Prostate gland (tissue), 2 donors: ENCODE results near the gene TBC1D21. TPM values are rescaled to one million over a fixed set of nuclear protein-coding genes. Genes with fewer than 3 reads are reported as not detected.

Experiments
- DNase-seq: peaks from one replicate; pipeline ENCODE4 v3.0.0-alpha.2; 2019; ENCODE audit warnings: low spot score
- H3K27ac ChIP-seq, 2 donors: fragments of 200-600 bp; sonication (generic); 2 replicates each; pipeline ENCODE4 v1.5.1; 2017 to 2019
- H3K27me3 ChIP-seq: fragments of 200-600 bp; sonication (generic); replicated peaks from 2 replicates; pipeline ENCODE4 v1.5.1; 2019; ENCODE audit not compliant: insufficient read depth
- H3K36me3 ChIP-seq, 2 donors: fragments of 200-600 bp; sonication (generic); 1 replicate in 1 of 2; 2 replicates in 1 of 2; pipeline versions ENCODE4 v1.5.1 to v1.8.1; 2017 to 2019
- H3K4me1 ChIP-seq: fragments of 200-600 bp; sonication (generic); replicated peaks from 2 replicates; pipeline ENCODE4 v1.5.1; 2019
- H3K4me3 ChIP-seq, 2 donors: fragments of 200-600 bp; sonication (generic); 2 replicates each; pipeline ENCODE4 v1.5.1; 2017 to 2019
- H3K9me3 ChIP-seq: fragments of 200-600 bp; sonication (generic); 2 replicates; pipeline ENCODE4 v1.5.1; 2017
- POLR2A ChIP-seq: fragments of 450-650 bp; IDR thresholded peaks from one replicate; pipeline ENCODE4 v1.6.1; 2016; ENCODE audit warnings: antibody characterized with exemption, mild to moderate bottlenecking
- POLR2AphosphoS5 ChIP-seq: sonication (generic); formaldehyde crosslinking; IDR thresholded peaks from one replicate; pipeline ENCODE4 v1.6.1; 2017; ENCODE audit warnings: antibody characterized with exemption
- WGBS: methylation state at CpG from one replicate; pipeline ENCODE4 v1.1.5; 2018; 5-methylcytosine and 5-hydroxymethylcytosine counted together
- intact Hi-C: fragments of 100-400 bp; cut with DNase I; formaldehyde crosslinking; loops from one replicate; pipeline ENCODE4 v1.14.2; 2022
- total RNA-seq, 2 donors: library from RNA; depleted of rRNA; stranded (reverse); fragments of >200 nt; gene quantifications; one replicate each; pipeline ENCODE4 v1.1.0, GENCODE V29; 2016
- TF ChIP-seq, protein P1 (sequence below), 4 experiments: fragments of 200-600 bp in 2 of 4; fragments of 450-650 bp in 2 of 4; sonication (generic) in 2 of 4; IDR thresholded peaks; 1 replicate in 3 of 4; 2 replicates in 1 of 4; pipeline ENCODE4 v1.5.1; 2016 to 2019; ENCODE audit warnings: antibody characterized with exemption in 4 of 4, mild to moderate bottlenecking in 2 of 4, moderate library complexity in 2 of 4

TBC1D21 gene
- total RNA-seq, 2 donors from 2014 or later: 1.4 TPM; not detected in 1

DNA sequence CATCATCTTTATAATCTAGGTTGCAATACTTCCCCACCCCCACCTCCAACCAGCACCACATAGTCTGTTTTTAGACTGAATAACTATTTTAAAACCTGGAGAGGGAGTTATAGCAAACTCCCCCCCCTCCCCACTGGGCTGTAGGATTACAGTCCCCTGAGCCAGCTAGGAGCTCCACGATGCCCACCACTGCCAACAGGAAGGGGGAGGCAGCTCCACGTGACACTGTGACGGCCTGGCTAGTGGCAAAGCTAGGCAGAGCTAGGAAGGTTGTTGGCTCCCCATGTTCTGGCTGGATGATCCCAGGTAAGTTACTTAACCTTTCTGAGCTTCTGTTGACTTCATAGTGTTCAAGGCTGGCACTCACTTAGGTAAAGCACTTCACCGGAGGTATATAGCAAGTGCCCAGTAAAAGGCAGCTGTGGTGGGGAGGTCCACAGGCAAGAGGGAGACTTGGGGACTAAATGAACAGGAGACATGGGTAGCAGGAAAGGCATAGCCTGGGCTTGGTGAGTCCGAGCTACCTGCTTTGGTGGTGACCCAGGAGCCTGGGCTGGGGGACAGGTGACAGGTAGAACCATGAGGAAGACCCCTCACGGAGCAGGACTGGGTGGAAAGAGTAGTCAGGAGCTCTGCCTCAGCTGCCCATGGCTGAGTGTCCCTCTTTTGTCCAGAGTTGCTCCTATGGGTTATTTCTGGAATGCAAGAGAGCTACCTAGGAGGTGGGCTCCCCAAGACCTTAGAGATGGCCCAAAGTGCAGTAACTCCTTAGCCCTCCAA lies 4.0 kb upstream of the TBC1D21 start:
- Histone ChIP-seq H3K27me3 (no peaks in the 10 kb centered on the region), H3K4me1 (no peaks in the 10 kb centered on the region), H3K9me3 (no peaks in the 10 kb centered on the region), H3K27ac (no peak overlapping the region), H3K4me3 (no peak overlapping the region), H3K36me3 (no peaks in the 10 kb centered on the region)
- DNase-seq: no peak
- TF ChIP-seq, protein P1, sequence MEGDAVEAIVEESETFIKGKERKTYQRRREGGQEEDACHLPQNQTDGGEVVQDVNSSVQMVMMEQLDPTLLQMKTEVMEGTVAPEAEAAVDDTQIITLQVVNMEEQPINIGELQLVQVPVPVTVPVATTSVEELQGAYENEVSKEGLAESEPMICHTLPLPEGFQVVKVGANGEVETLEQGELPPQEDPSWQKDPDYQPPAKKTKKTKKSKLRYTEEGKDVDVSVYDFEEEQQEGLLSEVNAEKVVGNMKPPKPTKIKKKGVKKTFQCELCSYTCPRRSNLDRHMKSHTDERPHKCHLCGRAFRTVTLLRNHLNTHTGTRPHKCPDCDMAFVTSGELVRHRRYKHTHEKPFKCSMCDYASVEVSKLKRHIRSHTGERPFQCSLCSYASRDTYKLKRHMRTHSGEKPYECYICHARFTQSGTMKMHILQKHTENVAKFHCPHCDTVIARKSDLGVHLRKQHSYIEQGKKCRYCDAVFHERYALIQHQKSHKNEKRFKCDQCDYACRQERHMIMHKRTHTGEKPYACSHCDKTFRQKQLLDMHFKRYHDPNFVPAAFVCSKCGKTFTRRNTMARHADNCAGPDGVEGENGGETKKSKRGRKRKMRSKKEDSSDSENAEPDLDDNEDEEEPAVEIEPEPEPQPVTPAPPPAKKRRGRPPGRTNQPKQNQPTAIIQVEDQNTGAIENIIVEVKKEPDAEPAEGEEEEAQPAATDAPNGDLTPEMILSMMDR (IDR thresholded peaks at IDR 0.05): no peak
- TF ChIP-seq POLR2A: no peak
- TF ChIP-seq POLR2AphosphoS5: no peak
- WGBS: 84% methylated on average over 6 of the region's 6 CpGs
- intact Hi-C loops: no loop called here

DNA sequence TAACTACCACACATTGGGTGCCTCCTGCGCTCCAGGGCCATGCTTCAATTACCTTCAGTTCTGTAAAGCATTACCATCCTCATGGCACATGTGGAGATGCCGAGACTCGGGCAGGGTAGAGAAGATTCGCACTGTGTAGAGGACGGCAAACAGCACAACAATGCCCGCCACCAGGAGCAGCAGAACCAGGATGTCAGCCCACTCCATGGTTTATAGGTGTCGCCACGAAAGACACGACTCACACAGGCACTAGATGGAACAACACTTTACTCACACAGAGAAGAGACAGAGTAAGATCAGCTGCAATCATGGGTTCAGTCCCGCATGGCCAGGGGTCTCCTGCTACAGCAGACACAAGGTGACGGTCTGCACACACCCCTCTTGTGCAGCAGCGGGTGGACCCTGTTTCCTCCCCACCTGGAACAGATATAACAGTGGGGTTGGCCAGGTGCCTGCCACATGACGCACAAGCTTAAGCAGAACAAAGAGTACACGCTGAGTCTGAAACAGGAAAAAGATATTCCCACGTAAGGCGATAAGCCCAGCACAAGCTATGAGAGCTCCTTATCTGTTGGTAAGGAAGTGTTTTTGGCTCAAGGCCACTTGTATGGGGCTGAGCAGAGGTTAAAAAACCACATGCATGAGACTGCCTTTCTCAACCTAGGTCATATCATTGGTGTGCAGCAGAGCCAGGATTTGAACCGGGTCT lies 2.5 kb upstream of the TBC1D21 start:
- Histone ChIP-seq H3K4me3 (no peak overlapping the region), H3K9me3 (no peaks in the 10 kb centered on the region), H3K4me1 (no peaks in the 10 kb centered on the region), H3K27ac (no peak overlapping the region), H3K27me3 (no peaks in the 10 kb centered on the region), H3K36me3 (no peaks in the 10 kb centered on the region)
- DNase-seq: no peak
- intact Hi-C loops: loop anchor here (5.0 kb wide), 1 partner anchor 36 kb away; no protein-coding TSS in a partner anchor
- TF ChIP-seq, protein P1 (IDR thresholded peaks at IDR 0.05): no peak
- TF ChIP-seq POLR2A (no peak), POLR2AphosphoS5 (no peak)
- WGBS: 54% methylated on average over 17 of the region's 17 CpGs

DNA sequence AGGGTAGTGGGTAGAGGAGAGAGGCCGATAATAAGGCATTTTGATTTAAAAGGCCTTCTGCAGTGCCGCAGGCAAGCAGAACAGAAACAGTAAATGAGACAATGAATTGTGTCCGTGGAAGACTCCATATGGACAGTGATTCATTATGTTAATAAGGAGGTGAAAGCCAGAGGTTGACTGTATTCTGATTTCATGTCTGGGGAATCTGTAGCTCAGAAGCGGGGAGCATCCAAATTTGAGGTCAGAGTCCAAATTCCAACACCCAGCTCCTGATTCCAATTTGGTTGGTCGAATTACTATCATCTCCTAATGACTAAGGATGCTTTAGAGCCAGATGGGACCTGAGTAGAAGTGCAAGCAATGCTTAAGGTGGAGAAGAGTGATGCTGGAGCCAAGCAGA lies 1.0 kb upstream of the TBC1D21 start:
- H3K36me3 ChIP-seq: no peaks in the 10 kb centered on the region
- no peak for DNase-seq
- no peak overlapping the region for H3K27ac ChIP-seq
- H3K4me3 ChIP-seq: no peak overlapping the region
- no peaks in the 10 kb centered on the region for H3K9me3 ChIP-seq
- TF ChIP-seq, protein P1 (IDR thresholded peaks at IDR 0.05): no peak
- no peak for TF ChIP-seq POLR2AphosphoS5
- TF ChIP-seq POLR2A: no peak
- no peaks in the 10 kb centered on the region for H3K4me1 ChIP-seq
- WGBS: 71% methylated on average over 5 of the region's 5 CpGs
- intact Hi-C loops: loop anchor here (5.0 kb wide), 1 partner anchor 35 kb away; no protein-coding TSS in a partner anchor
- no peaks in the 10 kb centered on the region for H3K27me3 ChIP-seq

DNA sequence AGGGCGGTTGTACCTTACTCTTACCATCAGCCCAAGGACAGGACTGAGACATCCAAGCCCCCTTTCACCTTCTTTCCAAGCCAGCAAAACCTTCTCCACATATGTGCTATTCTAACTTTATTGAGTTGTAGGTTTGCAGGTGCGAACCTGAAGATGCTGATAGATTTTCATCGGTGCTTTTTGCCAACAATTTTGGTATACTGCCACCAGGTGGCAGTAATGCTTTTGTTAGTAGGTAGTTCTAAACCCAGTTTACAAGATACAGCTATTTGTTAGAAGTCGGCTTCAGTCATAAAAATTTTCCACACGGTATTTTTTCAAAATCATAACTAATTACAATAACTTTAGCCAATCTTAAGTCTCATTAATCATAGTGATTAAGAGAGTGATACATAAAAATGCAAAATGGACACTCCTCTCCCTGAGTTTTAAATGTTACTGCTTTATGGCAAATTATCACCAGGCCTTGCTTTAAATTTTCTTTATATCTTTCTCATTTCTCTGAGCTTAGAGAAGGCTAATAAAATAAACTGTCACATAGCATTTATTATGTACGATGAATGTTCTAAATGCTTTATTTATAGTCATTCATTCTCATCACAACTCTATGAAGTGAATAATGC lies 636 bp downstream of the TBC1D21 start:
- DNase-seq: peak; percentile 17
- Histone ChIP-seq H3K27ac (no peak overlapping the region), H3K4me1 (no peaks in the 10 kb centered on the region), H3K36me3 (no peaks in the 10 kb centered on the region), H3K27me3 (no peaks in the 10 kb centered on the region), H3K4me3 (no peak overlapping the region), H3K9me3 (no peaks in the 10 kb centered on the region)
- intact Hi-C loops: loop anchor here (5.0 kb wide), 1 partner anchor 33 kb away; no protein-coding TSS in a partner anchor
- no peak for TF ChIP-seq POLR2AphosphoS5
- TF ChIP-seq, protein P1 (IDR thresholded peaks at IDR 0.05): peak in 3 of 4 experiments; percentile 59 to 72 (median 64)
- TF ChIP-seq POLR2A: no peak
- WGBS: 32% methylated on average over 6 of the region's 6 CpGs
